GM12878 (cell line): ENCODE data around the gene RAD23B. TPM values are rescaled to one million over a fixed set of nuclear protein-coding genes. Genes with fewer than 3 reads are reported as not detected.

Experiments used
- ATAC-seq: fragments of 200-7000 bp; cut with Tn5 transposase; 3 replicates; pipeline ENCODE4 v1.9.1; 2020; ENCODE audit warnings: mild to moderate bottlenecking, moderate library complexity
- BruUV-seq: library from RNA; stranded (reverse); fragments of 400-500 nt; replicated peaks from 2 replicates; lab custom pipeline; 2021; lab: Mats Ljungman, UMichigan
- CTCF ChIA-PET: fragments of 300-600 bp; sonication (Branson Sonifier 250); formaldehyde crosslinking; extraction: SDS; loops from one replicate; lab custom pipeline; 2021; ENCODE audit warnings: inconsistent platforms; lab: Yijun Ruan, JAX
- POLR2A ChIA-PET: fragments of 350-600 bp; formaldehyde crosslinking; extraction: SDS; loops from one replicate; lab custom pipeline; 2021; ENCODE audit warnings: inconsistent platforms; lab: Charles Lee
- RAD21 ChIA-PET: fragments of 300-600 bp; sonication (Branson Sonifier 250); formaldehyde crosslinking; loops from one replicate; lab custom pipeline; 2023; ENCODE audit warnings: antibody characterized with exemption; ENCODE audit not compliant: unreplicated experiment; lab: Charles Lee
- SMC1A ChIA-PET: fragments of 300-600 bp; sonication (Branson Sonifier 250); formaldehyde crosslinking; loops from one replicate; lab custom pipeline; 2023; ENCODE audit not compliant: unreplicated experiment, uncharacterized antibody; lab: Charles Lee
- DNase-seq: peaks from one replicate; pipeline ENCODE4 v3.0.0-alpha.2; 2011; ENCODE audit warnings: low read depth, low spot score
- FAIRE-seq: peaks from 3 replicates; lab custom pipeline; 2011; peaks lifted over from hg19 to GRCh38; lab: Jason Lieb, UNC
- H2AFZ ChIP-seq: 2 replicates; pipeline ENCODE4 v1.6.0; 2011; ENCODE audit warnings: low read depth, low read length, control low read depth; ENCODE audit not compliant: control insufficient read depth
- H3K27ac ChIP-seq: 2 replicates; pipeline ENCODE4 v1.5.1; 2011; ENCODE audit warnings: control low read depth; ENCODE audit not compliant: control insufficient read depth, insufficient read depth
- H3K27me3 ChIP-seq, 2 experiments: replicated peaks in 1 of 2; 2 replicates each; pipeline versions ENCODE4 v1.6.0 to v1.6.1; 2011; ENCODE audit warnings: low read length in 1 of 2; ENCODE audit not compliant: control insufficient read depth in 2 of 2, insufficient read depth in 2 of 2
- H3K36me3 ChIP-seq, 2 experiments: 2 replicates each; pipeline ENCODE4 v1.5.1; 2011; ENCODE audit warnings: low read length in 1 of 2; ENCODE audit not compliant: control insufficient read depth in 2 of 2, insufficient read depth in 2 of 2
- H3K4me1 ChIP-seq: 2 replicates; pipeline ENCODE4 v1.6.1; 2011; ENCODE audit warnings: mild to moderate bottlenecking, low read length, moderate library complexity, mixed read lengths; ENCODE audit not compliant: control insufficient read depth, insufficient read depth
- H3K4me2 ChIP-seq: 2 replicates; pipeline ENCODE4 v1.6.0; 2011; ENCODE audit warnings: control low read depth; ENCODE audit not compliant: control insufficient read depth, insufficient read depth
- H3K4me3 ChIP-seq: fragments of 200-600 bp; sonication (generic); 2 replicates; pipeline ENCODE4 v1.5.1; 2016
- H3K79me2 ChIP-seq: 2 replicates; pipeline ENCODE4 v1.6.0; 2011; ENCODE audit warnings: low read length; ENCODE audit not compliant: control insufficient read depth, insufficient read depth
- H3K9ac ChIP-seq: 2 replicates; pipeline ENCODE4 v1.8.0; 2011; ENCODE audit warnings: low read length, control low read depth, mixed read lengths; ENCODE audit not compliant: control insufficient read depth, insufficient read depth
- H3K9me3 ChIP-seq: replicated peaks from 3 replicates; pipeline ENCODE4 v1.5.1; 2011; ENCODE audit warnings: mild to moderate bottlenecking, low read length; ENCODE audit not compliant: control insufficient read depth, insufficient read depth
- H4K20me1 ChIP-seq: 2 replicates; pipeline ENCODE4 v1.6.0; 2011; ENCODE audit not compliant: control insufficient read depth, insufficient read depth
- CTCF ChIP-seq, 3 experiments: IDR thresholded peaks in 2 of 3; conservative IDR thresholded peaks in 1 of 3; 2 replicates each; pipeline ENCODE4 v1.5.1; 2011; ENCODE audit warnings: low read depth in 3 of 3, low read length in 3 of 3, mild to moderate bottlenecking in 3 of 3, control low read depth in 2 of 3, moderate library complexity in 2 of 3, inconsistent platforms in 1 of 3, mixed read lengths in 1 of 3; ENCODE audit not compliant: control insufficient read depth in 2 of 3, insufficient read depth in 1 of 3; ENCODE audit errors: extremely low read depth in 1 of 3
- FOS ChIP-seq: IDR thresholded peaks from 3 replicates; pipeline ENCODE4 v1.6.1; 2011; ENCODE audit warnings: borderline replicate concordance; ENCODE audit not compliant: insufficient read length; ENCODE audit errors: extremely low read depth
- RELB ChIP-seq: fragments of 450-650 bp; IDR thresholded peaks from 2 replicates; pipeline ENCODE4 v1.6.1; 2017; ENCODE audit warnings: low read depth, mild to moderate bottlenecking, moderate library complexity
- REST ChIP-seq: IDR thresholded peaks from 2 replicates; pipeline ENCODE4 v1.6.1; 2012; ENCODE audit warnings: mild to moderate bottlenecking, low read depth, low read length
- SRF ChIP-seq, 2 experiments: IDR thresholded peaks; 2 replicates each; pipeline ENCODE4 v1.6.1; 2011; ENCODE audit warnings: low read depth in 2 of 2, low read length in 2 of 2, mild to moderate bottlenecking in 1 of 2, moderate library complexity in 1 of 2
- WGBS: methylation state at CpG from one replicate; pipeline ENCODE4 v1.1.6; 2016; ENCODE audit warnings: low lambda C conversion rate; ENCODE audit not compliant: insufficient replicate concordance, insufficient coverage; ENCODE audit errors: missing lambda C conversion rate; 5-methylcytosine and 5-hydroxymethylcytosine counted together
- in situ Hi-C: fragments of 300-500 bp; cut with MboI; formaldehyde crosslinking; loops from 9 replicates; pipeline ENCODE4 v1.14.3; 2018; ENCODE audit warnings: mixed read lengths
- intact Hi-C: fragments of 100-400 bp; cut with micrococcal nuclease; formaldehyde crosslinking; loops from one replicate; pipeline ENCODE4 v1.14.2; 2022; ENCODE audit not compliant: unreplicated experiment
- polyA plus RNA-seq, 11 experiments: library from polyadenylated mRNA; depleted of rRNA in 4 of 11; unstranded in 6 of 11; stranded (reverse) in 5 of 11; fragments of >200 nt; fragmentation: Nextera tagmentation in 4 of 11; fragmentation: Illumina TruSeq in 1 of 11; extraction: Ambion mirVana in 4 of 11; extraction: Trizol in 1 of 11; gene quantifications; 1 replicate in 1 of 11; 2 replicates in 10 of 11; pipeline versions ENCODE4 v1.2.1 to v1.2.3, GENCODE V29; 2011 to 2016; ENCODE audit warnings: inconsistent platforms in 2 of 11, missing spikeins in 2 of 11, low read depth in 1 of 11
- total RNA-seq, 4 experiments: library from RNA; depleted of rRNA in 3 of 4; stranded (reverse); fragments of >200 nt in 3 of 4; fragmentation: Illumina TruSeq in 1 of 4; extraction: Trizol in 1 of 4; gene quantifications; 2 replicates each; pipeline versions ENCODE4 v1.2.1 to v1.2.3, GENCODE V29; 2013 to 2021

The RAD23B gene
- total and polyA plus RNA-seq, 10 of the 15 experiments (the other 5 are each of a cell fraction or from before 2014, with no cell fraction given), result 10.3 to 256 (median 54.6) TPM

GRCh38 chr9:107261106-107261505 is 22.0 kb upstream of the RAD23B start:
- WGBS, result 53% methylated on average over 5 of the region's 5 CpGs
- intact Hi-C loops, result loop anchor here (2.0 to 5.0 kb wide), 4 partner anchors 22 to 84 kb away; partner anchors contain the start of gene RAD23B
- Histone ChIP-seq H3K4me3 (peak overlapping the region; percentile 27; the same call in 1 of the 2 replicates), H3K4me2 (peak overlapping the region; percentile 88), H3K27me3 (no peaks in the 10 kb centered on the region), H4K20me1 (no peaks in the 10 kb centered on the region), H3K27ac (peak overlapping the region; percentile 36), H2AFZ (no peak overlapping the region; the same call in 1 of the 2 replicates), H3K9ac (no peak overlapping the region; the same call in 1 of the 2 replicates), H3K4me1 (peaks cover 11% of the 10 kb centered on the region), H3K36me3 (no peaks in the 10 kb centered on the region), H3K9me3 (no peaks in the 10 kb centered on the region; the same call in 2 of the 3 replicates), H3K79me2 (no peaks in the 10 kb centered on the region)
- in situ Hi-C loops, result no loop called here
- no TSS peak for BruUV-seq
- RAD21 ChIA-PET, result interaction anchor here (0.9 to 4.5 kb wide), 40 partner anchors 9 to 398 kb away, joined by 3 to 84 read pairs (median 6); partner anchors contain the start of gene RAD23B
- POLR2A ChIA-PET, result interaction anchor here (0.6 to 5.7 kb wide), 18 partner anchors 9 to 392 kb away, joined by 3 to 39 read pairs (median 6); partner anchors contain the start of gene RAD23B
- peak; percentile 68 for ATAC-seq
- no peak for DNase-seq
- no peak for FAIRE-seq
- SMC1A ChIA-PET, result interaction anchor here (0.6 to 5.7 kb wide), 42 partner anchors 9 to 280 kb away, joined by 3 to 104 read pairs (median 6); partner anchors contain the start of gene RAD23B
- CTCF ChIA-PET, result interaction anchor here (0.5 to 4.2 kb wide), 21 partner anchors 9 to 1179 kb away, joined by 3 to 39 read pairs (median 6); no protein-coding TSS in a partner anchor
- TF ChIP-seq REST, result no peak
- TF ChIP-seq CTCF (IDR thresholded peaks at IDR 0.05 in 2 of 3, conservative IDR thresholded peaks at IDR 0.05 in 1 of 3; ENCODE audit: control insufficient read depth in 2 of 3, extremely low read depth in 1 of 3, insufficient read depth in 1 of 3, low read depth in 3 of 3, low read length in 3 of 3), result no peak
- TF ChIP-seq SRF (IDR thresholded peaks at IDR 0.05; ENCODE audit: low read depth in 2 of 2, low read length in 2 of 2), result no peak
- no peak for TF ChIP-seq RELB
- no peak for TF ChIP-seq FOS
